Stimulated activated CD8-positive, alpha-beta memory T cell treated with anti-CD3 and anti-CD28 coated beads, Interleukin-4, amount 100 ng/mL, for 4 hours (primary cell): ENCODE measurements around the gene DNASE1L1.
"Not testable (repeated sequence)": the region's sequence is repeated elsewhere in the genome, so short reads cannot be mapped to it uniquely, and the experiment has no call there.

Experiments used
- DNase-seq, 2 donors: peaks; one replicate each; pipeline ENCODE4 v3.0.0-alpha.2; 2020; ENCODE audit warnings: low read depth in 2 of 2, low spot score in 1 of 2

Gene DNASE1L1

DNA sequence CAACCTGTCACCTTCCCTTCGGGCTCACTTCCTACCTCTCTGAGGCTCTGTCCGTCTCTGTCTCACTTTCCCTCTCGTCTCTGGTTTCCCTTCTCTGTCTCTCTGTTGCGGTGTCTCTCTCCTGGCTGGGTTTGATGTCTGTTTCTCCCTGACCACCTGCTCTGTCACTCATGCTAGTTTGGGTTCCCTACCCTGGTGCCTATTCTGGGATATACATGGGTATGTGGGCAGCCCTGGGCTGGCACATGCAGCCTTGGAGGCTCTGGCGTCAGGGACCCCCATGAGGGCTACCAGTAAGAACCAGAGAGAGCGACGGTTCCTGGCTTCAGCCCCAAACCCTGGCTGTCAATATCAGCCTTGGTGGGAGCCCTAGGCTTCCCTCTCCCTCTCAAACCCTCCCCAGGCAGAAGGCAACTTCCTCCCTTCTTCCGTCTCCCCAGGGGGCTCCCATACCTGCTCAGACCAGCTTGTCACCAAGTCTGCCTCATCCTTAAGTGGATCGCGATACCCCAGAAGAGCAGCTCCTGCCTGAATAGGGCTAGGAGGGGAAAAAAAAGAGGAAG is 314 bp downstream of the DNASE1L1 start:
- DNase-seq: no peak

- DNase-seq: no peak
These were observed 4.3 kb downstream of the DNASE1L1 start for GRCh38 chrX:154404625-154405192.

- no peak for DNase-seq
These were observed 5.2 kb downstream of the DNASE1L1 start for GRCh38 chrX:154403858-154404257.

DNA sequence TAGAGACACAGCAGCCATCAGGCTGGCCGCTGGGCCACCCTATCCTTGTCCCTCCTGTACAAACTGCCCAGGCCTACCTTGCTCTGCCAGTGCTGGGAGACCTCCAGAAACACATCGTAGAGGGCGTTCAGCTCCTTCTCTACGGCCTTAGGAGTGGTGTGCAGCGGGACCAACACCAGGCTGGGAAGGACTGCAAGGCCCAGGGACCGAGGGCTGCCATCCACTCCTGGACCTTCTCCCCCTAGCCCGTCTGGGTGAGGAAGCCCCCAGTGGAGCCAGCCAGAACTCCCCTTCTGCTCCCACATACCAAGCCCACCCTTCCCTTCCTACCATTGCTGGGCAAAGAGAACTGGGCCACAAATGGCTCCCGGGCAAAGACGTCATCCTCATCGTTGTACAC is 5.9 kb downstream of the DNASE1L1 start:
- no peak for DNase-seq

DNA sequence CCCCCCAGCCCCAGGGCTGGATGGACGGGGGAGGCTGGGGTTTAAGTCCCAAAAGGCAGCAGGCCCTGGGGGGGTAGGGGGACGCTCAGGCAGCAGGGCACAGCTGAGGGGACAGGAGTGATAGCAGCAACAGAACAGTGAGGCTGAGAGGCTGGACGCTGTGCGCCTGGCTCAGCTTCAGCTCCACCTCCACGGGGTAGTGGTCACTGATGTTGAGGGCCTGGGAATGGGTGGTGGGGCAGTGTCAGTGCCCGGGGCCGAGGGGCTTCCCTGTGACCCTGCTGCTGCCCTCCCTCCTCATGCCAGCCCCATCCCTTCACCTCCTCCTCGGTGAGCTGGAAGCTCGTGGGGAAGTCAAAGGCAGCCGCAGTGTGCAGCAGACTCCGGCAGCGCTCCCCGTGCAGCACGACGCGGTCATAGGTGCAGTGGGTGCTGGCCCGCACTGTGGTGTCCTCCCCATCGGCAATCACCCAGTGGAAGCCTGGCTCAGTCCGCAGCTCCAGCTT is 6.4 kb downstream of the DNASE1L1 start:
- no peak for DNase-seq

- DNase-seq: no peak
These were observed 7.0 kb downstream of the DNASE1L1 start for GRCh38 chrX:154401918-154402621.

GRCh38 chrX:154401045-154401799 is 7.8 kb downstream of the DNASE1L1 start:
- DNase-seq: no peak

DNA sequence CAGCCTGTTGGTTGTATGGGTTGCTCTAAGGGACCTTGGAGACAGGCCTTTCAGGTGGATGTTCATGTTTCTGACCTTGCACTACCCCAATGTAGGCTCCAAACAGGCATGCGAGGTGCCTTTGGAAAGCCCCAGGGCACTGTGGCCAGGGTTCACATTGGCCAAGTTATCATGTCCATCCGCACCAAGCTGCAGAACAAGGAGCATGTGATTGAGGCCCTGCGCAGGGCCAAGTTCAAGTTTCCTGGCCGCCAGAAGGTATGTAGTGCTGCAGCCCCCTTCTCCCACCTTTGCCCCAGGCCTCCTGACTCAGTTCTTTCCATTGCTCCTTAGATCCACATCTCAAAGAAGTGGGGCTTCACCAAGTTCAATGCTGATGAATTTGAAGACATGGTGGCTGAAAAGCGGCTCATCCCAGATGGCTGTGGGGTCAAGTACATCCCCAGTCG is 8.7 kb downstream of the DNASE1L1 start:
- DNase-seq: not testable (repeated sequence)

- DNase-seq: no peak
These were observed 9.3 kb downstream of the DNASE1L1 start for GRCh38 chrX:154399527-154400368.

- peak; percentile 60 to 64 for DNase-seq
These were observed 10.2 kb downstream of the DNASE1L1 start for GRCh38 chrX:154398668-154399526.

DNA sequence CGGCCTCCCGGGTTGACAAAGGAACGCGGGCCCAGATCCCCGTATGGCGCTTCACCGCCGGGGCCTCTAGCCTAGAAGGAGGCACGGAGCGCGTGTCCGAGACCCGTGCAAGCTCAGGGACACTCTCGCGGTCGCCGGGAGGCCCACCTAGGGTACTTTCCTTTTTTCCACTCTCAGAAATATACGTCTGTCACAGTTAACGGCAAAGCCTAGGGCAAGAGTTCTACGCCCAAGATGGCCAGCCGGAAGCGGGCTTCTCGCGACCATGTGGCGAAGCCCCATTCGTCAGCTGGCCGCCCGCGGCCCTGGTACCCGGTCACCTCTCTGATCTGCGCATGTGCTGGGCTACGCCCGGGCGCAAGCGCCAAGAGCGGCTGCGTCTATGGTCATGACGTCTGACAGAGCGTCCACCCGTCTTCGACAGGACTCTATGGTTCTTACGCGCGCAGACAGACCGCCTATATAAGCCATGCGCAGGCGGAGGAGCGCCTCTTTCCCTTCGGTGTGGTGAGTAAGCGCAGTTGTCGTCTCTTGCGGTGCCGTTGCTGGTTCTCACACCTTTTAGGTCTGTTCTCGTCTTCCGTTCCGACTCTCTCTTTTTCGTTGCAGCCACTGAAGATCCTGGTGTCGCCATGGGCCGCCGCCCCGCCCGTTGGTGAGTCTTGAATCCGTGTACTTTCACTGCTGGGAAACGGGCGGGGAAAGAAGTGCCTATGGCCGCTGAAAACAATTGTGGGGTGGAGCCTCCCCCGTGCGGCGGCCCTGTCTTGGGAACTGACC is 11.0 kb downstream of the DNASE1L1 start, which contains the start of gene RPL10:
Gene RPL10 (plus strand): TSS at position 490 of the 780 bp plus-strand sequence. CDS start 143 bp downstream, at position 633.
- DNase-seq: peak; percentile 69 to 82

- peak in 1 of 2 donors; percentile 46 for DNase-seq
These were observed 11.8 kb downstream of the DNASE1L1 start for GRCh38 chrX:154396973-154397887.

DNA sequence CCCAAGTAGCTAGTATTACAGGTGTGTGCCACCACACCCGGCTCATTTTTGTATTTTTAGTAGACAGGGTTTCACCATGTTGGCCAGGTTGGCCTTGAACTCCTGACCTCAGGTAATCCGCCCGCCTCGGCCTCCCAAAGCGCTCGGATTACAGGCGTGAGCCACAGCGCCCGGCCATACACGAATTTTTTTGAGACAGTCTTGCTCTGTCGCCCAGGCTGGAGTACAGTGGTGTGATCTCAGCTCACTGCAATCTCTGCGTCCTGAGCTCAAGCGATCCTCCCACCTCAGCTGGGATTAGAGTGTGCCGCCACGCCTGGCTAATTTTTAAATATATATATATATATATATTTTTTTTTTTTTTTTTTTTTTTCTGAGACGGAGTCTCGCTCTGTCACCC is 12.7 kb downstream of the DNASE1L1 start:
- DNase-seq: not testable (repeated sequence)

GRCh38 chrX:154389812-154390747 is 19.0 kb downstream of the DNASE1L1 start:
- DNase-seq: not testable (repeated sequence)

GRCh38 chrX:154388649-154389048 is 20.4 kb downstream of the DNASE1L1 start:
- DNase-seq: not testable (repeated sequence)

DNA sequence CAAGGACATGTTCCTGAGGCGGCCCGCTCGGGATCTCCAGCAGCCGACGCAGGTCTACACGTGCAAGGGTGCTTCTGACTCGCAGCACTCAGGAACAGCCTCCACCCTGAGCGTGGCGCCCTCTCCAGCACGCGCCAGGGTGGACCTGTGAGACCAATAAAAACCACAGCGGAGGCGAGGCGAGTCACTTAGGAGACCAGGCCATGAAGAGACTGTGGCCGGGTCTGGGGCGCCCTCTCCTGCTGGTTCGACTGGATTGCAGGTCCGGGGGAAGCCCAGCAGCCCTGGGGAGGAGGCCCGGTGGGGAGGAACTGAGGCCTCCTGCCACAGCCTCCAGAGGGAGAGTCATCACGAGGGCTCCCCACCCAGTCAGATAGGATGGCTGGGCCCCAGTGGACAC is 21.0 kb downstream of the DNASE1L1 start:
- not testable (repeated sequence) for DNase-seq
